Body of pancreas (tissue), 4 donors: Measurements from ENCODE around the gene GTF2I.
"Not testable (repeated sequence)": the region's sequence is repeated elsewhere in the genome, so short reads cannot be mapped to it uniquely, and the experiment has no call there.

Experiments
- CTCF ChIP-seq, 7 experiments: fragments of 450-650 bp in 4 of 7; fragments of 200-600 bp in 3 of 7; sonication (generic) in 3 of 7; IDR thresholded peaks; one replicate each; pipeline ENCODE4 v1.5.1; 2016 to 2019; ENCODE audit warnings: antibody characterized with exemption in 7 of 7
- POLR2A ChIP-seq, 3 donors: fragments of 450-650 bp; IDR thresholded peaks; one replicate each; pipeline ENCODE4 v1.6.1; 2016; ENCODE audit warnings: antibody characterized with exemption in 3 of 3, mild to moderate bottlenecking in 2 of 3

- TF ChIP-seq CTCF, POLR2A (IDR thresholded peaks at IDR 0.05): not testable (repeated sequence)
Measured at GRCh38 chr7:74704419-74704818, 46.9 kb downstream of the GTF2I start.
